GM18520 (cell line): Measurements from ENCODE around the gene FAM167B.
A peak's percentile ranks its signal among the peaks of the same experiment; 100 is the strongest.

Experiments
- ATAC-seq: cut with Tn5 transposase; IDR thresholded peaks from one replicate; pipeline ENCODE4 v1.9.1; 2021; ENCODE audit not compliant: unreplicated experiment

Gene FAM167B

GRCh38 chr1:32223683-32224082, 23.3 kb upstream of the FAM167B start:
- no peak for ATAC-seq

- ATAC-seq, result no peak
These were observed 22.7 kb upstream of the FAM167B start for GRCh38 chr1:32224285-32224684.

GRCh38 chr1:32228771-32229170, 18.3 kb upstream of the FAM167B start:
- ATAC-seq, result no peak

- ATAC-seq, result no peak
These were observed 15.1 kb upstream of the FAM167B start for GRCh38 chr1:32231843-32232432.

GRCh38 chr1:32232558-32233304, 14.3 kb upstream of the FAM167B start:
- no peak for ATAC-seq

GRCh38 chr1:32234792-32235191, 12.2 kb upstream of the FAM167B start:
- no peak for ATAC-seq

GRCh38 chr1:32239337-32239736, 7.7 kb upstream of the FAM167B start:
- no peak for ATAC-seq

DNA sequence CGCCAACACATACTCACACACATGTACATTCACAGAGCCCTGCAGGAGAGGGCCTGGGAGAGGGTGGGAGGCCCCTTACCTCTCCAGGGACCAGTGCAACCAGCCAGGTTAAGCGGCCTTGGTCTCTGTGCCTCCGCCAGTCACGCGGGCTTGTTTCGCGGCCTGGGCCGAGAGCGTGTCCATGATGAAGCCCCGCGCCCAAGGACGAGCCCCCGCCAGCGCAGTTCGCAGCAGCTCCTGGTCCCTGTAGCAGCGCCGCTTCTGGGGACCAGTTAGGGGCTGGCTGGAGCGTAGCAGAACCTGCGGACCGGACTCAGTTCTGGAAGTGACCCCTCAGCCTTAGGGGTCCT, 7.3 kb upstream of the FAM167B start:
- ATAC-seq, result no peak

GRCh38 chr1:32240140-32240951, 6.7 kb upstream of the FAM167B start:
- no peak for ATAC-seq

DNA sequence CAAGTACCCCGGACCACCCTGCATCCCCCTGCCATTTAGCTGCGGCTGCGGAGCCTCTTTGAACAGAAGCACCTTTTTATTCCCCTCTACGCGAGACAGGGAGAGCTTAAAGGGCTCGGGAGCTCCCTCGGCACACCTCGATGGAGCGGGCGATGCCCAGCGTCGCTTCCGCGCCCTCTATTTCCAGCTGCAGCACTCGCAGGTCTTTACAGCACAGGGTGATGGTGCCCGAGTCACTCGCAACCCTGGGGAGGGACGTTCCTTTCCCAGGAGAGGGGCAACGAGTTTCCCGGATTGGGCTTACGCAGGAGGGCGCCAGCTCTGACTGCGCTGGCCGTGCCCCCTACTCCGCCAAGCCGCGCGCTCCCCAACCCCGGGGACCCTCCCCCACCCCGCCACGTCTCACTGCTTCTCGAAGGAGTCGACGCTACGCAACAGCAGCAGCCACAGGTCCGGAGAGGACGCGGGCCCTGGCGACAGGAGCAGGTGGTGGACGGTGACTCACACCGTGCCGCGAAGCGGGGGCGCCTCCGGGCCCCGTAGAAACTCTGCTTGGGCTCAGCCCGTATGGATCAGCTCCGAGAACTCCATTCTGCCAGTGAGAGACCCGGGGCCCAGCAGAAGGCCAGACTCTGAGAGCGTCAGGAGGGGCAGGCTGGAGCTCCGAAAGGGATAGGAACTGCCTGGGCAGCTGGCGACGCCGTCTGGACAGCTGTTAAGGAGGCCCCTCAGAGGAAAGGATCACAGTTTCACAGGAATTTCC, 5.8 kb upstream of the FAM167B start:
- no peak for ATAC-seq

DNA sequence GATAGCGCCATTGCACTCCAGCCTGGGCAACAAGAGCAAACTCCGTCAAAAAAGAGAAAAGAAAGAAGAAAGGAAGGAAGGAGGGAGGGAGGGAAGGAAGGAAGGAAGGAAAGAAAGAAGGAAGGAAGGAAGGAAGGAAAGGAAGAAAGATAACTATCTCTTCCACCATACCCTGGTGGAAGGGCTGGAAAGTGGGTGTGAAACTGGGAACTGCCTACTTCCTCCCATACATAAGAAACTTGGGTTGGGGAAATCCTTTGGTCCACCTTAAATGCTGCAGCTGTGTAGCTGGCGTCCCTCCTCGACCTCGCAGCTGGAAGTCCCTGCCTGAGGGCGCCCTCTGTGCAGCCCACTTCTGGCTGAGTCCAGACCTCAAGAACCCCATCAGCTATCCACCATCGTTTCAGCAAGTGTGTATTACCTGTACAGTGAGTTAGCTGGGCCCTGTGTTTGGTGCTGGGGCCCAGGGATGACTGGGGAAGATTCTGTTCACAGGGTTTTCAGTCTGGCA, 4.6 kb upstream of the FAM167B start:
- no peak for ATAC-seq

- ATAC-seq, result no peak
These were observed 430 bp downstream of the FAM167B start for GRCh38 chr1:32247452-32247851.

DNA sequence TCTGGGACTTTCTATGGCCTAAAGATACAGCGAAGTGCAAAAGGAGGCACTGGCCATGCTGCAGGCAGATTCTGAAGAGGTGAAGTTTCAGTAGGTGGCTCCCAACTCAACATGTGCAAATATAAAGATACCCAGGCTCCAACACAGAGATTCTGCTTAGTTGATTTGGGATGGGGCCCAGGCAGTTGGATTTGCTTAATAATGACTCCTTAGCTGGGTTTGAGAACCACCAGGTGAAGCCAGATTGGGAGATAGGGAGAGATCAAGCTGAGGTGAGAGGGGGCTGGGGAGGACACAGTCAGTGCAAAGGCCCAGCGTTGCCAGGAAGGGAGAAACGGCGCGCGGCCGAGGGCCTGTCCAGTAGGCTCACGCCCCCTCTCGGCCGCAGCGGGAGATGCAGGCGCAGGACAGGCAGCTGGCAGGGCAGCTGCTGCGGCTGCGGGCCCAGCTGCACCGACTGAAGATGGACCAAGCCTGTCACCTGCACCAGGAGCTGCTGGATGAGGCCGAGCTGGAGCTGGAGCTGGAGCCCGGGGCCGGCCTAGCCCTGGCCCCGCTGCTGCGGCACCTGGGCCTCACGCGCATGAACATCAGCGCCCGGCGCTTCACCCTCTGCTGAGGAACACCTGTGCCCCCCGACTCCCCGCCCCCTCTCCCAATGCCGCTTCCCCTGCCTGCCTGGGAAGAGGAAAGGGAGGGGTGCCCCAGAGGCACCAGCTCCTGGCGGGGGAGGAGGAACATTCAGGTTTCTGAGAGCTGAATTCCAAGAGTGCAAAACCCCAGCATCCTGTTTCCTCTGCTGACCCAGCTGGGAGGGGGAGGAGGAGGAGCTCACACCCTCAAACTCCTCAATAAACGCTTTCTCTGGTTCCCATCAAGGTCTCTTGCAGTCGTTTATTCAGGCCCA, 1.2 kb downstream of the FAM167B start:
- no peak for ATAC-seq

DNA sequence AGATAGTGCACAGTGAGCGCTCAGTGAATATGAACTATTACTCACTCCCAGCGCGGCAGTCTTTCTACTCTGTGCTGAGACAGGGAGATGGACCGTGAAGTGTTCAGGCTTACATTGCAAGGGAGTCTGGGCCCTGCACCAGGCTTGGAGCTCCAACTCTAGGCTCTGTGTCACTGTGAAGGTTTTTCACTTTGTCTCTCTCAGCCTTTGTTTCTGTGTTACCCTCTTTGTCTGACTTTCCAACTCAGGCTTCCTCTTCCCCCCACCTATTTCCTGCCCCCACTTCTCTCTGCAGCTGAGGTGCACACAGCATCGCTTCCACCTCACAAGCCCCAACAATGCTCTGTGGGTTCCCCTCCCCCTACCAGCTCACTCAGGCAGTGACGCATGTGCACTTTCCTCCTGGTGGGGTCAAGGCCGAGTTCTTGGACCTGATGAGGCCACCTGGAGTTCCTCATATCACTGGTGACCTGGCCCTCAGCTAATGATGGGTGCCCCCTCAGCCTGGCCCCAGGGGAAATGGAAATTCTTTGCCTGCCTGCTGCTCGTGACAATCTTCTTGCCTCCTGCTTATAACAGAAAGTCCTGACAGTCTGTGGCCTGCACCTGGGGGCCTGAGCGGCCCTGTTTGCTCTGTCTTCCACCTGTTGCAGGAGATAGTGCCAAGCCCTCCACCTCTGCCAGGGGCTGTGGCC, 3.0 kb downstream of the FAM167B start:
- ATAC-seq, result peak; percentile 36

GRCh38 chr1:32250893-32251716, 4.1 kb downstream of the FAM167B start, which contains the start of gene LCK:
Gene LCK (plus strand): TSS chr1:32251265. CDS start chr1:32274330, 23,065 bp downstream.
- ATAC-seq, result no peak

DNA sequence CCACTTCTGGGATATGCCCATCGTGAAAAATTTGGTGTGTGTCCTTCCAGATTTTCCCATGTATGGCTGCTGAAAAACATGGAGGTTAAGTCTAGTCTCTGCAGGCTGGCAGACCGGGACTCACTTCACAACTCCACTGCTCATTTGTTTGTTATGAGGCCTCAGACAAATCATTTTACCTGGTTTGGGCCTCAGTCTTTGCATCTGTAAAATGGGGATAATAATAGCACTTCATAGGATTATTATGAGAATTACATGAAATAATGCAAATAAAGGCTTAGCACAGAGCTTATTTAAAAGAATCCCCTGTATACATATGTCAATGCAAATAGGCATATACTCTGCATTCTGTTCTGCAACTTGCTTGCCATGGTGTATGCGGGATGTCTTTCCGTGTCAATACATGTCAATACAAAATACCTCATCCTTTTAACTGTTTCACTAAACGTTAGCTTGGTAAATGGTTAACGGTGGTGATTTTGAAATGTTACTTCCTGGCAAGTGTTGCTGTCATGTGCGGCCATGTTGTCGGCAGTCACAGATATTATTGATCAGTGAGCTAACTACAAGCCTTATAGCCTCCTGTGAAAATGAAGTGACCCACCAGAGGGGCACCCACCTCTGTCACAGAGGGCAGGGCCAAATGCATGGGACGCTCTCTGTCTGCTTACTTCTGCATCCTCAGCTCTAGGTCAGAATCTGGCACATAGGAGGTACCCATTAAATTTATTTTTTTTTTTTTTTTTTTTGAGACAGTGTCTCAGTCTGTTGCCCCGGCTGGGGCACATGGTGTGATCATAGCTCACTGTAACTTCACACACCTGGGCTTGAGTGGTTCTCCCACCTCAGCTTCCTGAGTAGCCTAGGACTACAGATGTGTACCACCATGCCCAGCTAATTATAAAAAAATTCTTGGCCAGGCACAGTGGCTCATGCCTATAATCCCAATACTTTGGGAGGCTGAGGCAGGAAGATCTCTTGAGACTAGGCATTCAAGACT, 8.3 kb downstream of the FAM167B start:
- ATAC-seq, result no peak

GRCh38 chr1:32256473-32257226, 9.6 kb downstream of the FAM167B start:
- ATAC-seq, result no peak
